Thyroid gland (tissue), 4 donors: ENCODE measurements around the gene SRRM5.

ENCODE experiments used
- POLR2A ChIP-seq, 2 donors: fragments of 450-650 bp; IDR thresholded peaks; one replicate each; pipeline ENCODE4 v1.6.1; 2017; ENCODE audit warnings: antibody characterized with exemption in 2 of 2, mild to moderate bottlenecking in 2 of 2, moderate library complexity in 1 of 2
- TF ChIP-seq, protein P1 (sequence below), 6 experiments: fragments of 200-600 bp in 3 of 6; fragments of 450-650 bp in 3 of 6; sonication (generic) in 3 of 6; IDR thresholded peaks; one replicate each; pipeline ENCODE4 v1.5.1; 2016 to 2019; ENCODE audit warnings: antibody characterized with exemption in 6 of 6, mild to moderate bottlenecking in 2 of 6, inconsistent platforms in 1 of 6, moderate library complexity in 1 of 6

DNA sequence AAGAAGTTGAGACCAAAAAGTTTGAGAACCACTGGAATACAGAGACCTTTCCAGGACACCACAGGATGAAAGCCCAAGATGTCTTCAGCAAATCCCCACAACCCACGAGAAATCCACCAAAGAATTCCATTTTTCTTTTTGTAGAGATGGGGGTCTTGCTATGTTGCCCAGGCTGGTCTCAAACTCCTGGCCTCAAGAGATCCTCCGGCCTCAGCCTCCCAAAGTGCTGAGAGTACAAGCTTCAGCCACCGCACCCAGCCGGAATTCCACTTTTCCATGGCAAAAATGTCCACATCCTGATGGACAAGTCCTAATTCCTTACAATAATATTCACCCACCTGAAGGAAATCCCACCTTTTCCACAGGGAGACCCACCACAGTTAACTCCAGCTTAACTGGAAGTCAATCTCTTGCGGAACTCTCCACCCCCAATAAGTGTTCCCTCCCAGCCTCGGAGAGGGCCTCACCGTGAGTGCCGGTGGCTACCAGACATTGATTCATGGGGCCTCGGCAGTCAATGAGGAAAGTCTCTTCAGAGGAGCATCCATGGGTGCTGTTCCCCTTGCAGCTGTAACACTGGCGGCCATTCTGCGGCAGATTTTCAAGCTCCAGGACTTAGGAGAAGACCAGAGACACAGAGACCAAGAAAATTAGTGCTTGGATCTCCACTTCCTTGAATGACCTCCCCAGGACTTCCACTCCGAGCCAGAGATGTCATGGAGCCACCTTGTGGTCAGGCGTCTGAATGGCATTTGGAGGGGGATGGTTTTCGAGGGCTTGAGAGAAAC, 40.1 kb downstream of the SRRM5 start:
- TF ChIP-seq, protein P1, sequence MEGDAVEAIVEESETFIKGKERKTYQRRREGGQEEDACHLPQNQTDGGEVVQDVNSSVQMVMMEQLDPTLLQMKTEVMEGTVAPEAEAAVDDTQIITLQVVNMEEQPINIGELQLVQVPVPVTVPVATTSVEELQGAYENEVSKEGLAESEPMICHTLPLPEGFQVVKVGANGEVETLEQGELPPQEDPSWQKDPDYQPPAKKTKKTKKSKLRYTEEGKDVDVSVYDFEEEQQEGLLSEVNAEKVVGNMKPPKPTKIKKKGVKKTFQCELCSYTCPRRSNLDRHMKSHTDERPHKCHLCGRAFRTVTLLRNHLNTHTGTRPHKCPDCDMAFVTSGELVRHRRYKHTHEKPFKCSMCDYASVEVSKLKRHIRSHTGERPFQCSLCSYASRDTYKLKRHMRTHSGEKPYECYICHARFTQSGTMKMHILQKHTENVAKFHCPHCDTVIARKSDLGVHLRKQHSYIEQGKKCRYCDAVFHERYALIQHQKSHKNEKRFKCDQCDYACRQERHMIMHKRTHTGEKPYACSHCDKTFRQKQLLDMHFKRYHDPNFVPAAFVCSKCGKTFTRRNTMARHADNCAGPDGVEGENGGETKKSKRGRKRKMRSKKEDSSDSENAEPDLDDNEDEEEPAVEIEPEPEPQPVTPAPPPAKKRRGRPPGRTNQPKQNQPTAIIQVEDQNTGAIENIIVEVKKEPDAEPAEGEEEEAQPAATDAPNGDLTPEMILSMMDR (IDR thresholded peaks at IDR 0.05) = peak in 5 of 6 experiments; percentile 44 to 78 (median 72)
- TF ChIP-seq POLR2A (IDR thresholded peaks at IDR 0.05) = no peak
